Measurements from ENCODE around the gene AATK. TPM values are rescaled to one million over a fixed set of nuclear protein-coding genes. Genes with fewer than 3 reads are reported as not detected.

Gene AATK
- total and polyA plus RNA-seq, 2 of the 13 experiments (the other 11 are each of a cell fraction or from before 2014, with no cell fraction given), result 2.9 to 8.4 TPM

DNA sequence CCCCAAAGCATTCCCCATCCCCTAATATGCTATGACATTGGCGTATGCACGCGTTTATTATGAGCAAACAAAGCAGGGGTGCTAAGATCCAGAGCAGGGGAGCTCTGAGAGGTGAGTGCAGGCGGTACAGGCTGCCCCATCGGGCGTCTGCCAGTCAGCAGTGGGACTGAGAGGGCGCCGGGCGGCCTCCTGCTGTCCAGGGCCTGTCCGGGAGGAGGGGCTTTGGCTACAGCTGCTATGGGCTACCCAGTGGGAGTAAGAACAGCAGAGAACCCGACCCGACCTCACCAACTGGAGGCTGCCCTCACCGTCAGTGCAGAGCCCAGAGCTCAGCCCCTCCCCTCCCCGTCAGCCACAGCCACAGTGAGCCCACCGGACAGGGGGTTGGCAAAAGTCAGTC lies 18.5 kb upstream of the AATK start (continued):
- TF ChIP-seq ZNF720 (CRISPR knock-in tag; IDR thresholded peaks at IDR 0.05) (no peak), KLF13 (CRISPR knock-in tag; IDR thresholded peaks at IDR 0.05) (no peak), MIER3 (CRISPR knock-in tag; IDR thresholded peaks at IDR 0.05; ENCODE audit: borderline replicate concordance) (no peak), MYC (CRISPR knock-in tag; IDR thresholded peaks at IDR 0.05; ENCODE audit: borderline replicate concordance) (0 out of 2 replicates have a peak, but pooled peaks have one; percentile 16), SUZ12 (IDR thresholded peaks at IDR 0.05; ENCODE audit: low read depth, low read length) (no peak), SYNCRIP (IDR thresholded peaks at IDR 0.05; ENCODE audit: insufficient read depth, low read depth, low read length) (no peak)
- TF ChIP-seq, protein P1, sequence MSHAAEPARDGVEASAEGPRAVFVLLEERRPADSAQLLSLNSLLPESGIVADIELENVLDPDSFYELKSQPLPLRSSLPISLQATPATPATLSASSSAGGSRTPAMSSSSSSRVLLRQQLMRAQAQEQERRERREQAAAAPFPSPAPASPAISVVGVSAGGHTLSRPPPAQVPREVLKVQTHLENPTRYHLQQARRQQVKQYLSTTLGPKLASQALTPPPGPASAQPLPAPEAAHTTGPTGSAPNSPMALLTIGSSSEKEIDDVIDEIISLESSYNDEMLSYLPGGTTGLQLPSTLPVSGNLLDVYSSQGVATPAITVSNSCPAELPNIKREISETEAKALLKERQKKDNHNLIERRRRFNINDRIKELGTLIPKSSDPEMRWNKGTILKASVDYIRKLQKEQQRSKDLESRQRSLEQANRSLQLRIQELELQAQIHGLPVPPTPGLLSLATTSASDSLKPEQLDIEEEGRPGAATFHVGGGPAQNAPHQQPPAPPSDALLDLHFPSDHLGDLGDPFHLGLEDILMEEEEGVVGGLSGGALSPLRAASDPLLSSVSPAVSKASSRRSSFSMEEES (CRISPR knock-in tag; IDR thresholded peaks at IDR 0.05), result no peak
- TF ChIP-seq, protein P2, sequence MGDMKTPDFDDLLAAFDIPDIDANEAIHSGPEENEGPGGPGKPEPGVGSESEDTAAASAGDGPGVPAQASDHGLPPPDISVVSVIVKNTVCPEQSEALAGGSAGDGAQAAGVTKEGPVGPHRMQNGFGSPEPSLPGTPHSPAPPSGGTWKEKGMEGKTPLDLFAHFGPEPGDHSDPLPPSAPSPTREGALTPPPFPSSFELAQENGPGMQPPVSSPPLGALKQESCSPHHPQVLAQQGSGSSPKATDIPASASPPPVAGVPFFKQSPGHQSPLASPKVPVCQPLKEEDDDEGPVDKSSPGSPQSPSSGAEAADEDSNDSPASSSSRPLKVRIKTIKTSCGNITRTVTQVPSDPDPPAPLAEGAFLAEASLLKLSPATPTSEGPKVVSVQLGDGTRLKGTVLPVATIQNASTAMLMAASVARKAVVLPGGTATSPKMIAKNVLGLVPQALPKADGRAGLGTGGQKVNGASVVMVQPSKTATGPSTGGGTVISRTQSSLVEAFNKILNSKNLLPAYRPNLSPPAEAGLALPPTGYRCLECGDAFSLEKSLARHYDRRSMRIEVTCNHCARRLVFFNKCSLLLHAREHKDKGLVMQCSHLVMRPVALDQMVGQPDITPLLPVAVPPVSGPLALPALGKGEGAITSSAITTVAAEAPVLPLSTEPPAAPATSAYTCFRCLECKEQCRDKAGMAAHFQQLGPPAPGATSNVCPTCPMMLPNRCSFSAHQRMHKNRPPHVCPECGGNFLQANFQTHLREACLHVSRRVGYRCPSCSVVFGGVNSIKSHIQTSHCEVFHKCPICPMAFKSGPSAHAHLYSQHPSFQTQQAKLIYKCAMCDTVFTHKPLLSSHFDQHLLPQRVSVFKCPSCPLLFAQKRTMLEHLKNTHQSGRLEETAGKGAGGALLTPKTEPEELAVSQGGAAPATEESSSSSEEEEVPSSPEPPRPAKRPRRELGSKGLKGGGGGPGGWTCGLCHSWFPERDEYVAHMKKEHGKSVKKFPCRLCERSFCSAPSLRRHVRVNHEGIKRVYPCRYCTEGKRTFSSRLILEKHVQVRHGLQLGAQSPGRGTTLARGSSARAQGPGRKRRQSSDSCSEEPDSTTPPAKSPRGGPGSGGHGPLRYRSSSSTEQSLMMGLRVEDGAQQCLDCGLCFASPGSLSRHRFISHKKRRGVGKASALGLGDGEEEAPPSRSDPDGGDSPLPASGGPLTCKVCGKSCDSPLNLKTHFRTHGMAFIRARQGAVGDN (CRISPR knock-in tag; IDR thresholded peaks at IDR 0.05), result 0 out of 2 replicates have a peak, but pooled peaks have one; percentile 24
- TF ChIP-seq, protein P3, sequence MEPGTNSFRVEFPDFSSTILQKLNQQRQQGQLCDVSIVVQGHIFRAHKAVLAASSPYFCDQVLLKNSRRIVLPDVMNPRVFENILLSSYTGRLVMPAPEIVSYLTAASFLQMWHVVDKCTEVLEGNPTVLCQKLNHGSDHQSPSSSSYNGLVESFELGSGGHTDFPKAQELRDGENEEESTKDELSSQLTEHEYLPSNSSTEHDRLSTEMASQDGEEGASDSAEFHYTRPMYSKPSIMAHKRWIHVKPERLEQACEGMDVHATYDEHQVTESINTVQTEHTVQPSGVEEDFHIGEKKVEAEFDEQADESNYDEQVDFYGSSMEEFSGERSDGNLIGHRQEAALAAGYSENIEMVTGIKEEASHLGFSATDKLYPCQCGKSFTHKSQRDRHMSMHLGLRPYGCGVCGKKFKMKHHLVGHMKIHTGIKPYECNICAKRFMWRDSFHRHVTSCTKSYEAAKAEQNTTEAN (CRISPR knock-in tag; conservative IDR thresholded peaks at IDR 0.05), result no peak
- TF ChIP-seq, protein P4, sequence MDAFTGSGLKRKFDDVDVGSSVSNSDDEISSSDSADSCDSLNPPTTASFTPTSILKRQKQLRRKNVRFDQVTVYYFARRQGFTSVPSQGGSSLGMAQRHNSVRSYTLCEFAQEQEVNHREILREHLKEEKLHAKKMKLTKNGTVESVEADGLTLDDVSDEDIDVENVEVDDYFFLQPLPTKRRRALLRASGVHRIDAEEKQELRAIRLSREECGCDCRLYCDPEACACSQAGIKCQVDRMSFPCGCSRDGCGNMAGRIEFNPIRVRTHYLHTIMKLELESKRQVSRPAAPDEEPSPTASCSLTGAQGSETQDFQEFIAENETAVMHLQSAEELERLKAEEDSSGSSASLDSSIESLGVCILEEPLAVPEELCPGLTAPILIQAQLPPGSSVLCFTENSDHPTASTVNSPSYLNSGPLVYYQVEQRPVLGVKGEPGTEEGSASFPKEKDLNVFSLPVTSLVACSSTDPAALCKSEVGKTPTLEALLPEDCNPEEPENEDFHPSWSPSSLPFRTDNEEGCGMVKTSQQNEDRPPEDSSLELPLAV (CRISPR knock-in tag; conservative IDR thresholded peaks at IDR 0.05; ENCODE audit: low read depth), result no peak
- TF ChIP-seq, protein P5, sequence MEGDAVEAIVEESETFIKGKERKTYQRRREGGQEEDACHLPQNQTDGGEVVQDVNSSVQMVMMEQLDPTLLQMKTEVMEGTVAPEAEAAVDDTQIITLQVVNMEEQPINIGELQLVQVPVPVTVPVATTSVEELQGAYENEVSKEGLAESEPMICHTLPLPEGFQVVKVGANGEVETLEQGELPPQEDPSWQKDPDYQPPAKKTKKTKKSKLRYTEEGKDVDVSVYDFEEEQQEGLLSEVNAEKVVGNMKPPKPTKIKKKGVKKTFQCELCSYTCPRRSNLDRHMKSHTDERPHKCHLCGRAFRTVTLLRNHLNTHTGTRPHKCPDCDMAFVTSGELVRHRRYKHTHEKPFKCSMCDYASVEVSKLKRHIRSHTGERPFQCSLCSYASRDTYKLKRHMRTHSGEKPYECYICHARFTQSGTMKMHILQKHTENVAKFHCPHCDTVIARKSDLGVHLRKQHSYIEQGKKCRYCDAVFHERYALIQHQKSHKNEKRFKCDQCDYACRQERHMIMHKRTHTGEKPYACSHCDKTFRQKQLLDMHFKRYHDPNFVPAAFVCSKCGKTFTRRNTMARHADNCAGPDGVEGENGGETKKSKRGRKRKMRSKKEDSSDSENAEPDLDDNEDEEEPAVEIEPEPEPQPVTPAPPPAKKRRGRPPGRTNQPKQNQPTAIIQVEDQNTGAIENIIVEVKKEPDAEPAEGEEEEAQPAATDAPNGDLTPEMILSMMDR (CRISPR knock-in tag; IDR thresholded peaks at IDR 0.05), result 0 out of 2 replicates have a peak, but pooled peaks have one; percentile 12

All from HepG2 (cell line).